PC-9 (cell line): ENCODE results near the gene CNNM3. TPM values are rescaled to one million over a fixed set of nuclear protein-coding genes. Genes with fewer than 3 reads are reported as not detected.

Experiments used
- BruUV-seq: library from RNA; stranded (reverse); fragments of 400-500 nt; replicated peaks from 2 replicates; lab custom pipeline; 2021; lab: Mats Ljungman, UMichigan
- CTCF ChIA-PET: fragments of 300-600 bp; sonication (Branson Sonifier 250); formaldehyde crosslinking; loops from one replicate; lab custom pipeline; 2022; ENCODE audit warnings: antibody characterized with exemption; lab: Charles Lee
- POLR2A ChIA-PET: fragments of 300-600 bp; sonication (Branson Sonifier 250); formaldehyde crosslinking; loops from one replicate; lab custom pipeline; 2022; ENCODE audit warnings: antibody characterized with exemption; ENCODE audit not compliant: unreplicated experiment; lab: Charles Lee
- DNase-seq, 2 experiments: peaks; one replicate each; pipeline versions ENCODE4 v3.0.0 to v3.0.0-alpha.2; 2015 to 2022; ENCODE audit warnings: mixed read lengths in 1 of 2
- H2AFZ ChIP-seq: fragments of 200-600 bp; sonication (generic); 2 replicates; pipeline ENCODE4 v1.8.1; 2017; ENCODE audit warnings: antibody characterized with exemption
- H3F3A ChIP-seq: fragments of 200-600 bp; sonication (generic); 2 replicates; pipeline ENCODE4 v1.8.1; 2017; ENCODE audit warnings: antibody characterized with exemption, mild to moderate bottlenecking, low read depth; ENCODE audit not compliant: insufficient read depth
- H3K27ac ChIP-seq: fragments of 200-600 bp; sonication (generic); 2 replicates; pipeline ENCODE4 v1.6.1; 2016; ENCODE audit warnings: mixed run types
- H3K27me3 ChIP-seq: fragments of 200-600 bp; sonication (generic); 2 replicates; pipeline ENCODE4 v1.6.1; 2016; ENCODE audit warnings: low read depth, mixed run types; ENCODE audit not compliant: insufficient read depth
- H3K36me3 ChIP-seq: fragments of 200-600 bp; sonication (generic); 2 replicates; pipeline ENCODE4 v1.6.1; 2016; ENCODE audit warnings: low read depth, mixed run types
- H3K4me1 ChIP-seq: fragments of 200-600 bp; sonication (generic); replicated peaks from 2 replicates; pipeline ENCODE4 v1.6.1; 2016; ENCODE audit warnings: mixed run types; ENCODE audit not compliant: insufficient read depth
- H3K4me2 ChIP-seq: fragments of 200-600 bp; sonication (generic); 2 replicates; pipeline ENCODE4 v1.6.1; 2017; ENCODE audit warnings: mixed run types
- H3K4me3 ChIP-seq: fragments of 200-600 bp; sonication (generic); 2 replicates; pipeline ENCODE4 v1.6.1; 2016; ENCODE audit warnings: mixed run types
- H3K79me2 ChIP-seq: fragments of 200-600 bp; sonication (generic); 2 replicates; pipeline ENCODE4 v1.6.1; 2017; ENCODE audit warnings: low read depth, mixed run types
- H3K9me2 ChIP-seq: fragments of 200-600 bp; sonication (generic); 2 replicates; pipeline ENCODE4 v1.8.1; 2017; ENCODE audit warnings: mild to moderate bottlenecking; ENCODE audit not compliant: insufficient read depth
- H3K9me3 ChIP-seq: fragments of 200-600 bp; sonication (generic); 2 replicates; pipeline ENCODE4 v1.8.1; 2016; ENCODE audit warnings: low read depth; ENCODE audit not compliant: insufficient read depth
- H4K20me1 ChIP-seq: fragments of 200-600 bp; sonication (generic); 2 replicates; pipeline ENCODE4 v1.8.1; 2017; ENCODE audit not compliant: insufficient read depth
- EZH2 ChIP-seq: fragments of 200-600 bp; sonication (generic); IDR thresholded peaks from 2 replicates; pipeline ENCODE4 v1.8.0; 2017; ENCODE audit warnings: antibody characterized with exemption, low read depth
- intact Hi-C: fragments of 100-400 bp; cut with micrococcal nuclease; formaldehyde crosslinking; loops from one replicate; pipeline ENCODE4 v1.10.0; 2022; ENCODE audit not compliant: unreplicated experiment
- total RNA-seq: library from RNA; stranded (reverse); gene quantifications from 2 replicates; pipeline ENCODE4 v1.2.3, GENCODE V29; 2021
- TF ChIP-seq, protein P1 (sequence below): fragments of 200-600 bp; sonication (generic); conservative IDR thresholded peaks from 2 replicates; pipeline ENCODE4 v1.6.1; 2017; ENCODE audit warnings: mixed run types, antibody characterized with exemption, mild to moderate bottlenecking, moderate library complexity

CNNM3 gene
- total RNA-seq, 1 experiment from 2014 or later = 28.7 TPM

DNA sequence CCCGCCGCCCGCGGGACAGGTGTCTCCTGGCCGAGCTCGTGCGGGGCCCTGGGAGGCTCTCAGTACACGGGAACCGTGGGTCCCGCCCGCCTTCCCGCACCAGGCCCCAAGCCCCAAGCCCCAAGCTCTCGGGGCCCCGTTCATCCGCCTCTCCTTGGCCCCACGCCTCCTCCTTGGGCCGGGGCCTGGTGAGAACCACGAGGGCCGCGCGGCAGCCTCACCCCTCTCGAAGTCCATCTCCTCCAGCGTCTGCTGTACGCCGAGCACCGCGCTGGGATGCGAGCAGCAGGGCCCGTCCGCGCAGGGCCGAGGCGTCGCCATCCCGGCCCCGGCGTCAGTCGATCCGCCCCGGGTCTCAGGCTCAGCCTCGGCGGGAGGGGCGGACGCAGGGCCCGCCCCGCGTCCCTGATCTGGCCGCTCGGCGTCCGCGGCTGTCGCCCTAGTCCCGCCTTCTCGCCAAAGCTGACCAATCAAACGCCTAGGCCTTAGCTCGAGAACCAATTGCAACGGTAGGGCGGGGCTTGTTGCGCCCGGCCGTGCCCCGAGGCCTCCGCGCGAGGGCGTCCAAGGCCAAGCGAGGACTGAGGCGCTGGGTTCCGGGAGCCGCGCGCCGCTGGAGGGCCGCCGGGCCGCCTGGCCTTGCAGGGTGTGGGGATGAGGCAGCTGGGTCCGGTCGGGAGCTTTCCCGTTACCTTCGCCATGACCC, 41.8 kb downstream of the CNNM3 start, which contains the start of gene ANKRD39:
Gene ANKRD39 (minus strand): TSS at position 350 of the 706 bp plus-strand sequence. CDS start 29 bp downstream, at position 321.
- Histone ChIP-seq H3K27ac (no peak within 1 kb of the TSS), H3K36me3 (0 out of 2 replicates have a peak, but pooled peaks cover 11% of the 10 kb centered on the region), H3K4me3 (peak within 1 kb of the TSS; percentile 72), H3K9me2 (no peaks in the 10 kb centered on the region), H4K20me1 (no peaks in the 10 kb centered on the region; the same call in 1 of the 2 replicates), H3K9me3 (no peaks in the 10 kb centered on the region), H2AFZ (peak within 1 kb of the TSS; percentile 94), H3F3A (peaks cover 15% of the 10 kb centered on the region; the same call in 1 of the 2 replicates), H3K4me1 (peaks cover 10% of the 10 kb centered on the region), H3K27me3 (no peaks in the 10 kb centered on the region), H3K79me2 (peaks cover 20% of the 10 kb centered on the region; the same call in 1 of the 2 replicates), H3K4me2 (peak within 1 kb of the TSS; percentile 87)
- BruUV-seq = no TSS peak
- no peak for TF ChIP-seq EZH2
- TF ChIP-seq, protein P1, sequence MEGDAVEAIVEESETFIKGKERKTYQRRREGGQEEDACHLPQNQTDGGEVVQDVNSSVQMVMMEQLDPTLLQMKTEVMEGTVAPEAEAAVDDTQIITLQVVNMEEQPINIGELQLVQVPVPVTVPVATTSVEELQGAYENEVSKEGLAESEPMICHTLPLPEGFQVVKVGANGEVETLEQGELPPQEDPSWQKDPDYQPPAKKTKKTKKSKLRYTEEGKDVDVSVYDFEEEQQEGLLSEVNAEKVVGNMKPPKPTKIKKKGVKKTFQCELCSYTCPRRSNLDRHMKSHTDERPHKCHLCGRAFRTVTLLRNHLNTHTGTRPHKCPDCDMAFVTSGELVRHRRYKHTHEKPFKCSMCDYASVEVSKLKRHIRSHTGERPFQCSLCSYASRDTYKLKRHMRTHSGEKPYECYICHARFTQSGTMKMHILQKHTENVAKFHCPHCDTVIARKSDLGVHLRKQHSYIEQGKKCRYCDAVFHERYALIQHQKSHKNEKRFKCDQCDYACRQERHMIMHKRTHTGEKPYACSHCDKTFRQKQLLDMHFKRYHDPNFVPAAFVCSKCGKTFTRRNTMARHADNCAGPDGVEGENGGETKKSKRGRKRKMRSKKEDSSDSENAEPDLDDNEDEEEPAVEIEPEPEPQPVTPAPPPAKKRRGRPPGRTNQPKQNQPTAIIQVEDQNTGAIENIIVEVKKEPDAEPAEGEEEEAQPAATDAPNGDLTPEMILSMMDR = peak; percentile 48
- intact Hi-C loops = loop anchor here (1.0 to 5.0 kb wide), 6 partner anchors 11 to 102 kb away; partner anchors contain the start of gene CNNM3
- ChIA-PET CTCF (interaction anchor here (0.7 to 2.0 kb wide), 14 partner anchors 9 to 308 kb away, joined by 3 to 36 read pairs (median 5); no protein-coding TSS in a partner anchor), POLR2A (interaction anchor here (0.6 to 1.4 kb wide), 5 partner anchors 15 to 1826 kb away, joined by 3 to 32 read pairs (median 4); no protein-coding TSS in a partner anchor)
- DNase-seq = peak; percentile 95 to 100

DNA sequence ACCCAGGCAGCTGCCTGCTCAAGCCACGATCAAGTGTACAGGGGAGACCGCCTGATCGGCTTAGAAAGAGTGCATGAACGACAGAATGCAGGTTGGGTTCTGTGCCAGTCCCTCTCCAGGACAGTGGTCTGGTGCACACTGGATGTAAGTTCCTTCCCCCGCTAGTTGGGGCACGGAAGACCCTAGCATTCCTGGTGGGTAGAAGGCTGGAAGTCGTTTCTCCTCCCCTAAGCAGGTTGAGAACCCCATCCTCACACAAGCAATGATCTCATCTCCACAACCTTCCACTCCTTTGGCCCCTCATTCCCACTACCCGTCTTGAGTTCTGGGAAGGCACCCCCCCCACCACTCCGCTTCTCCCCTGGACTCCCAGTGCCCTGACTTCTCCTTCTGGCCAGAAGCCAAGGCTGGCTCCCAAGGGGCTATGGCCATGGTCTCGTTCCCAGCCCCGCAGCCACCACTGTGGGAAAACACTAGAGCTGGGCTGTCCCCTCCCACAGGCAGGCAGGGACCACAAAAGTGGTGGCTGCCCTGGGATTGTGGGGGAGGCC, 43.1 kb downstream of the CNNM3 start:
- peaks cover 15% of the 10 kb centered on the region; the same call in 1 of the 2 replicates for H3F3A ChIP-seq
- no peak overlapping the region for H2AFZ ChIP-seq
- peak overlapping the region; percentile 85; the same call in 1 of the 2 replicates for H3K4me2 ChIP-seq
- peaks cover 20% of the 10 kb centered on the region; the same call in 1 of the 2 replicates for H3K79me2 ChIP-seq
- ChIA-PET CTCF (interaction anchor here (1.8 to 2.0 kb wide), 3 partner anchors 9 to 92 kb away, joined by 7 to 36 read pairs (median 14); no protein-coding TSS in a partner anchor), POLR2A (interaction anchor here (1.0 kb wide), 1 partner anchor 10 kb away, joined by 4 read pairs; no protein-coding TSS in a partner anchor)
- TF ChIP-seq, protein P1 = no peak
- TF ChIP-seq EZH2 = no peak
- no peak overlapping the region for H3K27ac ChIP-seq
- no peak overlapping the region; the same call in 1 of the 2 replicates for H3K4me3 ChIP-seq
- DNase-seq = no peak
- H3K4me1 ChIP-seq = peaks cover 10% of the 10 kb centered on the region
- no peaks in the 10 kb centered on the region for H3K27me3 ChIP-seq
- H3K9me3 ChIP-seq = no peaks in the 10 kb centered on the region
- peaks cover 4% of the 10 kb centered on the region; the same call in 1 of the 2 replicates for H4K20me1 ChIP-seq
- H3K9me2 ChIP-seq = no peaks in the 10 kb centered on the region
- intact Hi-C loops = loop anchor here (2.0 to 5.0 kb wide), 2 partner anchors 26 to 38 kb away; no protein-coding TSS in a partner anchor
- H3K36me3 ChIP-seq = peaks cover 22% of the 10 kb centered on the region; the same call in 1 of the 2 replicates
- no TSS peak for BruUV-seq

DNA sequence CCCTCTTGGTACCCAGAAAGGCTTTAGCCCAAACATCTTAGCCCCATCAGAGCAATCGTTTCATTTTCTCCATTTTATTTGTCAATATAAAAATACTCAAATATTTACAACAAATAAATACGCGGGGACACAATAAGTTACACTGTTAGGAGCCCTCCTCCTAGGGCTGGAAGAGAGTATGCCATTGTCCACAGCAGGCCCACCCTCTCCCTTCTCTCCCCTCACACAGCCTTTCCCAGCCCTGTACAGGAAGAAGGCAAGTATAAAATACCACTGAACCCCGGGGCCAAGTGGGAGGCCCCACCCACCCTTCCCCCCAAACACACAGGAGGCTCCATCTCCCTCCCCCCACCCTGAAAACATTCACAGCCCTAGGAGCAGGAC, 43.6 kb downstream of the CNNM3 start:
- H3K9me3 ChIP-seq = no peaks in the 10 kb centered on the region
- ChIA-PET CTCF (no interaction called here), POLR2A (no interaction called here)
- no peak overlapping the region for H3K27ac ChIP-seq
- H4K20me1 ChIP-seq = peaks cover 4% of the 10 kb centered on the region; the same call in 1 of the 2 replicates
- no TSS peak for BruUV-seq
- TF ChIP-seq, protein P1 = no peak
- no peak for TF ChIP-seq EZH2
- no peak for DNase-seq
- no peak overlapping the region for H3K4me2 ChIP-seq
- no peak overlapping the region for H3K4me3 ChIP-seq
- no peaks in the 10 kb centered on the region for H3K27me3 ChIP-seq
- H2AFZ ChIP-seq = no peak overlapping the region
- no peaks in the 10 kb centered on the region for H3K9me2 ChIP-seq
- peaks cover 27% of the 10 kb centered on the region; the same call in 1 of the 2 replicates for H3K36me3 ChIP-seq
- H3F3A ChIP-seq = peaks cover 15% of the 10 kb centered on the region; the same call in 1 of the 2 replicates
- H3K79me2 ChIP-seq = peaks cover 20% of the 10 kb centered on the region; the same call in 1 of the 2 replicates
- H3K4me1 ChIP-seq = peaks cover 10% of the 10 kb centered on the region
- intact Hi-C loops = loop anchor here (2.0 to 5.0 kb wide), 2 partner anchors 27 to 38 kb away; no protein-coding TSS in a partner anchor
